HepG2 (cell line): ENCODE results near the gene ZNRF3. TPM values are rescaled to one million over a fixed set of nuclear protein-coding genes. Genes with fewer than 3 reads are reported as not detected.

Experiments
- ARHGAP35 ChIP-seq: sonication (generic); formaldehyde crosslinking; IDR thresholded peaks from 2 replicates; pipeline ENCODE4 v1.9.0; 2022; ENCODE audit warnings: mild to moderate bottlenecking, inconsistent platforms, moderate library complexity, missing genetic modification reagents, borderline replicate concordance
- ASH2L ChIP-seq: fragments of 300-600, 200-600 bp; sonication (generic); IDR thresholded peaks from 2 replicates; pipeline ENCODE4 v1.7.0; 2017; ENCODE audit warnings: low read depth, mild to moderate bottlenecking, moderate library complexity, mixed read lengths, low read length; ENCODE audit not compliant: insufficient read length
- CCDC6 ChIP-seq: sonication (generic); formaldehyde crosslinking; IDR thresholded peaks from 2 replicates; pipeline ENCODE4 v1.8.1; 2022; ENCODE audit warnings: mild to moderate bottlenecking, missing genetic modification reagents, moderate library complexity
- ERF ChIP-seq: IDR thresholded peaks from 2 replicates; pipeline ENCODE4 v1.6.1; 2018; ENCODE audit warnings: missing biosample characterization, missing genetic modification reagents
- ETV5 ChIP-seq: IDR thresholded peaks from 2 replicates; pipeline ENCODE4 v1.6.1; 2018; ENCODE audit warnings: missing biosample characterization, missing genetic modification reagents, inconsistent platforms, borderline replicate concordance
- MED8 ChIP-seq: sonication (generic); formaldehyde crosslinking; IDR thresholded peaks from 2 replicates; pipeline ENCODE4 v1.8.1; 2023; ENCODE audit warnings: mild to moderate bottlenecking, missing genetic modification reagents; ENCODE audit not compliant: insufficient replicate concordance
- MEIS2 ChIP-seq: sonication (generic); formaldehyde crosslinking; IDR thresholded peaks from 2 replicates; pipeline ENCODE4 v1.9.0; 2021; ENCODE audit warnings: mild to moderate bottlenecking, missing genetic modification reagents
- MTA1 ChIP-seq: sonication (generic); formaldehyde crosslinking; IDR thresholded peaks from 2 replicates; pipeline ENCODE4 v1.4.0; 2020; ENCODE audit warnings: missing genetic modification reagents, mild to moderate bottlenecking, borderline replicate concordance
- NR2F2 ChIP-seq: IDR thresholded peaks from 2 replicates; pipeline ENCODE4 v1.6.1; 2012; ENCODE audit warnings: low read depth, inconsistent platforms, borderline replicate concordance
- NRL ChIP-seq: sonication (generic); formaldehyde crosslinking; IDR thresholded peaks from 2 replicates; pipeline ENCODE4 v1.5.0; 2020; ENCODE audit warnings: missing genetic modification reagents, mild to moderate bottlenecking, moderate library complexity, borderline replicate concordance
- POGZ ChIP-seq: sonication (generic); formaldehyde crosslinking; IDR thresholded peaks from 2 replicates; pipeline ENCODE4 v1.4.0; 2020; ENCODE audit warnings: mild to moderate bottlenecking, missing genetic modification reagents
- RAD21 ChIP-seq: fragments of 450-650 bp; formaldehyde crosslinking; IDR thresholded peaks from 2 replicates; pipeline ENCODE4 v1.5.0; 2020; ENCODE audit warnings: mild to moderate bottlenecking
- RBM22 ChIP-seq: fragments of 200-400 bp; formaldehyde crosslinking; optimal IDR thresholded peaks from 2 replicates; pipeline ENCODE3; 2017; ENCODE audit warnings: mild to moderate bottlenecking, low read length, moderate library complexity
- SNAI1 ChIP-seq: sonication (generic); formaldehyde crosslinking; IDR thresholded peaks from 2 replicates; pipeline ENCODE4 v1.5.0; 2020; ENCODE audit warnings: mild to moderate bottlenecking, missing genetic modification reagents, borderline replicate concordance
- SP140L ChIP-seq: sonication (generic); formaldehyde crosslinking; IDR thresholded peaks from 2 replicates; pipeline ENCODE4 v1.4.0; 2020; ENCODE audit warnings: missing genetic modification reagents, borderline replicate concordance
- SP5 ChIP-seq: IDR thresholded peaks from 2 replicates; pipeline ENCODE4 v1.6.1; 2016; ENCODE audit warnings: low read depth, borderline replicate concordance
- STAT5B ChIP-seq: sonication (generic); formaldehyde crosslinking; IDR thresholded peaks from 2 replicates; pipeline ENCODE4 v1.4.0; 2020; ENCODE audit warnings: missing genetic modification reagents
- TBL1XR1 ChIP-seq: fragments of 150-350 bp; IDR thresholded peaks from 2 replicates; pipeline ENCODE4 v1.6.1; 2014; ENCODE audit warnings: borderline replicate concordance, low read length; ENCODE audit not compliant: partially characterized antibody
- TCF7 ChIP-seq: sonication (generic); IDR thresholded peaks from 2 replicates; pipeline ENCODE4 v1.6.1; 2016; ENCODE audit warnings: antibody characterized with exemption, low read depth
- TSC22D2 ChIP-seq: sonication (generic); formaldehyde crosslinking; IDR thresholded peaks from 2 replicates; pipeline ENCODE4 v1.5.1; 2020; ENCODE audit warnings: missing genetic modification reagents, mild to moderate bottlenecking, borderline replicate concordance
- ZMYM3 ChIP-seq: sonication (generic); formaldehyde crosslinking; IDR thresholded peaks from 2 replicates; pipeline ENCODE4 v1.5.1; 2020; ENCODE audit warnings: mild to moderate bottlenecking, missing genetic modification reagents
- ZNF24 ChIP-seq: fragments of 450-650 bp; IDR thresholded peaks from 2 replicates; pipeline ENCODE4 v1.6.1; 2017; ENCODE audit warnings: antibody characterized with exemption, mild to moderate bottlenecking
- ZNF256 ChIP-seq: sonication (generic); formaldehyde crosslinking; conservative IDR thresholded peaks from 2 replicates; pipeline ENCODE4 v1.4.0; 2020; ENCODE audit warnings: missing genetic modification reagents
- ZNF3 ChIP-seq: IDR thresholded peaks from 2 replicates; pipeline ENCODE4 v1.7.0; 2017; ENCODE audit warnings: inconsistent platforms
- ZNF501 ChIP-seq: sonication (generic); formaldehyde crosslinking; IDR thresholded peaks from 2 replicates; pipeline ENCODE4 v1.5.1; 2020; ENCODE audit warnings: mild to moderate bottlenecking, moderate library complexity, missing genetic modification reagents
- ZNF644 ChIP-seq: IDR thresholded peaks from 2 replicates; pipeline ENCODE4 v1.6.1; 2016; ENCODE audit warnings: low read depth
- ZNF766 ChIP-seq: sonication (generic); formaldehyde crosslinking; IDR thresholded peaks from 2 replicates; pipeline ENCODE4 v1.5.0; 2020; ENCODE audit warnings: missing genetic modification reagents, borderline replicate concordance
- ZSCAN12 ChIP-seq: sonication (generic); formaldehyde crosslinking; IDR thresholded peaks from 2 replicates; pipeline ENCODE4 v1.9.0; 2021; ENCODE audit warnings: mild to moderate bottlenecking, missing genetic modification reagents
- polyA plus RNA-seq, 8 experiments: library from polyadenylated mRNA; depleted of rRNA in 3 of 8; stranded (reverse) in 7 of 8; unstranded in 1 of 8; fragments of >200 nt; fragmentation: Illumina TruSeq in 4 of 8; extraction: Trizol in 4 of 8; gene quantifications; 2 replicates each; pipeline versions ENCODE4 v1.2.1 to v1.2.3, GENCODE V29; 2011 to 2016; ENCODE audit warnings: low read depth in 4 of 8, missing spikeins in 1 of 8, mixed read lengths in 1 of 8; ENCODE audit not compliant: insufficient read depth in 1 of 8
- total RNA-seq, 5 experiments: library from RNA; depleted of rRNA; stranded (reverse); fragments of >200 nt; fragmentation: Illumina TruSeq; extraction: Trizol; gene quantifications; 2 replicates each; pipeline ENCODE4 v1.2.3, GENCODE V29; 2016; ENCODE audit warnings: low read depth in 1 of 5
- TF ChIP-seq, protein P1 (sequence below): sonication (generic); formaldehyde crosslinking; IDR thresholded peaks from 2 replicates; pipeline ENCODE4 v1.4.0; 2020; ENCODE audit warnings: missing genetic modification reagents

ZNRF3 gene
- total and polyA plus RNA-seq, 2 of the 13 experiments (the other 11 are each of a cell fraction or from before 2014, with no cell fraction given), result 20.3 to 36.7 TPM

DNA sequence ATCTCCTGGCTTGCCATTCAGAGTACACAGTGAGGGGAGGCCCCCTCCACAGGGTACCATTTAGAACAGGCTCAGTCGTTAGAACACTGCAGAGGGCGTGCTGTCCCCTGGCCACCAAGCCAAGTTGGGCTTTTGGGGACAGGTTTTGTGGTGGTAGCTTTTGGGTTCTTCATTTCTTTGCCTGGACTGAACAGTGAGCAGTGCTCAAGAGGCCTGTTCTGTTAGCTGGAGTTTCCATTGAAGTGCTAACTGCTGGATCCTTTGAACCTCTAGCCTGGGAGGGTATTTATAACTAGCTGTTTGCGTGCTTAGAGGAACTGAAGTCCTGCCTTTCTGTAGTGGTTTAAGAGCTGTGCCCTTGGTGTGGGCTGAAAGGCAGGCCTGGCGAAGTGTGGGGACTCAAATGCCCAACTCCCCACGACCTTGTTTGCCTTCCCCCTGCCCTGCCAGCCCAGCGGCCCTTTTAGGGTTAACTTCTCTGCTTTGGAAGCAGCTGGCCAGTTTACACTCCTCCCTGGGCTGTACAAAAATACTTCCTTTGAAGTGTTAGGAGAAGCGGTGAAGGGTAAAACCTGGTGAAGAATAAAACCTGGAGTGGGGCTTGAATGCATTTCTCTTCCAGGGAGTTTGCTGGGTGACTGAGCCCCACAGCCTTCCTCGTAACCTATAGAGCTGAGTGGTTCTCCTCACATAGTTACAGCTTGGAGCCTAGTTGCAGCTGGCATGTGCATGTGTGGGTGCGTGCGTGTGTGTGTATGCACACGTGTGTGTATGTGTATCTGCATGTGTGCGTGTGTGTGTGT is 34.6 kb downstream of the ZNRF3 start (continued):
- TF ChIP-seq ERF (CRISPR knock-in tag) (peak; percentile 19; the same call in 1 of the 2 replicates), TBL1XR1 (peak; percentile 48), ZMYM3 (CRISPR knock-in tag) (peak; percentile 91), NR2F2 (peak; percentile 69), CCDC6 (CRISPR knock-in tag) (no peak), NRL (peak; percentile 53; the same call in 1 of the 2 replicates), RAD21 (CRISPR knock-in tag) (0 out of 2 replicates have a peak, but pooled peaks have one; percentile 37), ZSCAN12 (CRISPR knock-in tag) (no peak), MEIS2 (CRISPR knock-in tag) (peak; percentile 20; the same call in 1 of the 2 replicates), MTA1 (CRISPR knock-in tag) (peak; percentile 39; the same call in 1 of the 2 replicates), TCF7 (peak; percentile 93), RBM22 (peak; percentile 79), STAT5B (CRISPR knock-in tag) (no peak), SP140L (no peak), ZNF3 (peak; percentile 63; the same call in 1 of the 2 replicates), ETV5 (CRISPR knock-in tag) (peak; percentile 60; the same call in 1 of the 2 replicates), POGZ (CRISPR knock-in tag) (peak; percentile 69), ARHGAP35 (CRISPR knock-in tag) (peak; percentile 25; the same call in 1 of the 2 replicates), ASH2L (peak; percentile 36), ZNF501 (CRISPR knock-in tag) (peak; percentile 38), SNAI1 (0 out of 2 replicates have a peak, but pooled peaks have one; percentile 72), ZNF256 (CRISPR knock-in tag) (0 out of 2 replicates have a peak, but pooled peaks have one; percentile 15), TSC22D2 (CRISPR knock-in tag) (peak; percentile 65; the same call in 1 of the 2 replicates), SP5 (CRISPR knock-in tag) (peak; percentile 62; the same call in 1 of the 2 replicates), MED8 (CRISPR knock-in tag) (peak; percentile 82), ZNF24 (0 out of 2 replicates have a peak, but pooled peaks have one; percentile 50), ZNF644 (CRISPR knock-in tag) (no peak), ZNF766 (no peak)
- TF ChIP-seq, protein P1, sequence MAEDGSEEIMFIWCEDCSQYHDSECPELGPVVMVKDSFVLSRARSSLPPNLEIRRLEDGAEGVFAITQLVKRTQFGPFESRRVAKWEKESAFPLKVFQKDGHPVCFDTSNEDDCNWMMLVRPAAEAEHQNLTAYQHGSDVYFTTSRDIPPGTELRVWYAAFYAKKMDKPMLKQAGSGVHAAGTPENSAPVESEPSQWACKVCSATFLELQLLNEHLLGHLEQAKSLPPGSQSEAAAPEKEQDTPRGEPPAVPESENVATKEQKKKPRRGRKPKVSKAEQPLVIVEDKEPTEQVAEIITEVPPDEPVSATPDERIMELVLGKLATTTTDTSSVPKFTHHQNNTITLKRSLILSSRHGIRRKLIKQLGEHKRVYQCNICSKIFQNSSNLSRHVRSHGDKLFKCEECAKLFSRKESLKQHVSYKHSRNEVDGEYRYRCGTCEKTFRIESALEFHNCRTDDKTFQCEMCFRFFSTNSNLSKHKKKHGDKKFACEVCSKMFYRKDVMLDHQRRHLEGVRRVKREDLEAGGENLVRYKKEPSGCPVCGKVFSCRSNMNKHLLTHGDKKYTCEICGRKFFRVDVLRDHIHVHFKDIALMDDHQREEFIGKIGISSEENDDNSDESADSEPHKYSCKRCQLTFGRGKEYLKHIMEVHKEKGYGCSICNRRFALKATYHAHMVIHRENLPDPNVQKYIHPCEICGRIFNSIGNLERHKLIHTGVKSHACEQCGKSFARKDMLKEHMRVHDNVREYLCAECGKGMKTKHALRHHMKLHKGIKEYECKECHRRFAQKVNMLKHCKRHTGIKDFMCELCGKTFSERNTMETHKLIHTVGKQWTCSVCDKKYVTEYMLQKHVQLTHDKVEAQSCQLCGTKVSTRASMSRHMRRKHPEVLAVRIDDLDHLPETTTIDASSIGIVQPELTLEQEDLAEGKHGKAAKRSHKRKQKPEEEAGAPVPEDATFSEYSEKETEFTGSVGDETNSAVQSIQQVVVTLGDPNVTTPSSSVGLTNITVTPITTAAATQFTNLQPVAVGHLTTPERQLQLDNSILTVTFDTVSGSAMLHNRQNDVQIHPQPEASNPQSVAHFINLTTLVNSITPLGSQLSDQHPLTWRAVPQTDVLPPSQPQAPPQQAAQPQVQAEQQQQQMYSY (CRISPR knock-in tag), result peak; percentile 99
